Left ventricle myocardium inferior (tissue), 1 donor: Measurements from ENCODE around the gene TSPAN9. TPM values are rescaled to one million over a fixed set of nuclear protein-coding genes. Genes with fewer than 3 reads are reported as not detected.
A peak's percentile ranks its signal among the peaks of the same experiment; 100 is the strongest.

Source experiments
- DNase-seq: peaks from one replicate; pipeline ENCODE4 v3.0.0-alpha.2; 2020
- H3K27ac ChIP-seq: fragments of 200-600 bp; replicated peaks from 2 replicates; pipeline ENCODE4 v1.8.0; 2021
- H3K27me3 ChIP-seq: fragments of 200-600 bp; 2 replicates; pipeline ENCODE4 v1.8.0; 2021; ENCODE audit warnings: low read depth
- H3K36me3 ChIP-seq: fragments of 200-600 bp; 2 replicates; pipeline ENCODE4 v1.8.0; 2021
- H3K4me1 ChIP-seq: fragments of 200-600 bp; 2 replicates; pipeline ENCODE4 v1.8.0; 2021
- H3K4me3 ChIP-seq: fragments of 200-600 bp; 2 replicates; pipeline ENCODE4 v1.8.0; 2021; ENCODE audit warnings: mild to moderate bottlenecking, moderate library complexity
- H3K9me3 ChIP-seq: fragments of 200-600 bp; replicated peaks from 2 replicates; pipeline ENCODE4 v1.8.0; 2021
- intact Hi-C: fragments of 100-400 bp; cut with micrococcal nuclease; formaldehyde crosslinking; loops from one replicate; pipeline ENCODE4 v1.11.0; 2022
- total RNA-seq: library from RNA; stranded (reverse); fragmentation: NEBNext Ultra II Directional; extraction: Animal tissue kit (Norgen Biotek cat#: 25700); gene quantifications from one replicate; pipeline ENCODE4 v1.2.1, GENCODE V29; 2021
- TF ChIP-seq, protein P1 (sequence below): fragments of 200-600 bp; IDR thresholded peaks from 2 replicates; pipeline ENCODE4 v1.8.0; 2021; ENCODE audit warnings: antibody characterized with exemption, mild to moderate bottlenecking, borderline replicate concordance
- donor health status: DM: no; HTN: yes; CAD: no; lungs with severe emphysema.

Gene TSPAN9
- total RNA-seq, 1 donor from 2014 or later, result 305 TPM

DNA sequence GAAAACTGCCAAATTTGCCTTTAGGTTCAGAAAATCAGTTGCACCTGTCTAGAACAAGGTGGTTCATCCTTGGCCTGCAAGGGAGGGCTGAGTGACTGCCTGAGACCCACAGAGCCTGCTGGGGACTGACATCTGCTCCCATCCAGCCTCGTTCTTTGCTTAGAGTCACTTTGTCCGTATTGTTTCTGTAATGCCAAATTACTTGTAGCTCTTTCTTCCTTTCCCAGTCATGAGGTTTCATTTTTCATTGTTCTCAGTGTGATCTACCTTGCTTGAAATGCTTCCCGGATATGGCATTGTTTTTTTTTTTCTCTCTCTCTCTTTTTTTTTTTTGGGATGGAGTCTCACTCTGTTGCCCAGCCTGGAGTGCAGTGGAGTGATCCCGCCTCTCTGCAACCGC lies 21.3 kb downstream of the TSPAN9 start:
- TF ChIP-seq, protein P1, sequence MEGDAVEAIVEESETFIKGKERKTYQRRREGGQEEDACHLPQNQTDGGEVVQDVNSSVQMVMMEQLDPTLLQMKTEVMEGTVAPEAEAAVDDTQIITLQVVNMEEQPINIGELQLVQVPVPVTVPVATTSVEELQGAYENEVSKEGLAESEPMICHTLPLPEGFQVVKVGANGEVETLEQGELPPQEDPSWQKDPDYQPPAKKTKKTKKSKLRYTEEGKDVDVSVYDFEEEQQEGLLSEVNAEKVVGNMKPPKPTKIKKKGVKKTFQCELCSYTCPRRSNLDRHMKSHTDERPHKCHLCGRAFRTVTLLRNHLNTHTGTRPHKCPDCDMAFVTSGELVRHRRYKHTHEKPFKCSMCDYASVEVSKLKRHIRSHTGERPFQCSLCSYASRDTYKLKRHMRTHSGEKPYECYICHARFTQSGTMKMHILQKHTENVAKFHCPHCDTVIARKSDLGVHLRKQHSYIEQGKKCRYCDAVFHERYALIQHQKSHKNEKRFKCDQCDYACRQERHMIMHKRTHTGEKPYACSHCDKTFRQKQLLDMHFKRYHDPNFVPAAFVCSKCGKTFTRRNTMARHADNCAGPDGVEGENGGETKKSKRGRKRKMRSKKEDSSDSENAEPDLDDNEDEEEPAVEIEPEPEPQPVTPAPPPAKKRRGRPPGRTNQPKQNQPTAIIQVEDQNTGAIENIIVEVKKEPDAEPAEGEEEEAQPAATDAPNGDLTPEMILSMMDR, result no peak
- Histone ChIP-seq H3K27me3 (no peaks in the 10 kb centered on the region), H3K9me3 (peaks cover 9% of the 10 kb centered on the region), H3K36me3 (no peaks in the 10 kb centered on the region), H3K27ac (peak overlapping the region; percentile 87), H3K4me1 (peaks cover 78% of the 10 kb centered on the region), H3K4me3 (peak overlapping the region; percentile 42)
- intact Hi-C loops, result no loop called here
- DNase-seq, result no peak

DNA sequence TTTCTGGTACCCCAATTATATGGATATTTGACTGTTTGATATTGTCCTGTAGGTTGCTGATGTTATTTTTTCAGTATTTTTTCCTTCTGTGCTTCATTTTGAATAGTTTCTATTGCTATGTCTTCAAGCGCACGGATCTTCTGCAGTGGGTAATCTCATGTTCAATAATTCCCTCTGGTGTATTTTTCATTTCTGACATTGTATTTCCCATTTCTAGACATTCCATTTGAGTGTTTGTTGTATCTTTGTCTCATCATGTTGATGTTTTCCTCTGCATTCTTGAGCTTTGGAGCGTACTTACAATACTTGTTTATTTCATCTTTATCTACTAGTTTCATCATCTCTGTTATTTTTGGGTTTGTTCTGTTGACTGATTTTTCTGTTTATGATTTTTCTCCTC lies 22.0 kb downstream of the TSPAN9 start:
- Histone ChIP-seq H3K27me3 (no peaks in the 10 kb centered on the region), H3K36me3 (no peaks in the 10 kb centered on the region), H3K4me1 (peaks cover 78% of the 10 kb centered on the region), H3K27ac (peak overlapping the region; percentile 87), H3K4me3 (no peak overlapping the region), H3K9me3 (peaks cover 9% of the 10 kb centered on the region)
- TF ChIP-seq, protein P1, result no peak
- DNase-seq, result no peak
- intact Hi-C loops, result no loop called here

DNA sequence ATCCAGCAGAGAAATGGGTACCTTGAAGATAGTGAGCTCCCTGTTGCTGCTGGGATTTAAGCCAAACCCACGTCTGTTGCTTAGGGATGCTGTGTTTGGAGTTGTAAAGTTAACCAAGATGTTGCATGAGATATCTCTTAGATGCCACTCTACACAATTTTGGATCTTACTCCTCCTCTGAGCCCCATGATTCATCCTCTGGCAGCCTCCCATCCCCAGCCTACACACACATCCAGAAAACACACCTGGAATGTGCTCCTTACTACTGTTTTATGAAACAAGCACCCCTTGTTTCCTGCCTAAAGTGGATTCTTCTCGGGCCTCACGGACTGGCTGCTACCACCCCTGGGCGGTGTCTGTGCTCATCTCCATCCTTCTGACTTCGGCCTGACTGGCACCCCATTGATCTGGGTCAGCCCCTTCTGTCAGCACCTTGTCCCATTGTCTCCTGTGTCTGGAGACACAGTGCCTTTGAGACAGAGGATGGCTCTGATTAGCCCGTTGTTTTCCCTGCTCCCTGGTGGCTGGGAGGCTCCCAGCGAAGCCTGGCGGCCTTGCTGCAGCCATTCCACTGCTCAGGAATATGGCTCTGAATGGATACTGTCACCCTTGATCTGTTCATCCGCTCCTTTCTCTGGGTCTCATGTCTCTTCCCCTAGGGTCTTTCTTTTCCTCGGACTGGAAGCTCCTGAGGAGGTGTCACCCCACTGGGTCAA lies 24.3 kb downstream of the TSPAN9 start:
- no peak for DNase-seq
- Histone ChIP-seq H3K27ac (peak overlapping the region; percentile 57), H3K9me3 (peaks cover 9% of the 10 kb centered on the region), H3K4me3 (no peak overlapping the region), H3K36me3 (no peaks in the 10 kb centered on the region), H3K27me3 (no peaks in the 10 kb centered on the region), H3K4me1 (peaks cover 94% of the 10 kb centered on the region)
- intact Hi-C loops, result no loop called here
- TF ChIP-seq, protein P1, result no peak

DNA sequence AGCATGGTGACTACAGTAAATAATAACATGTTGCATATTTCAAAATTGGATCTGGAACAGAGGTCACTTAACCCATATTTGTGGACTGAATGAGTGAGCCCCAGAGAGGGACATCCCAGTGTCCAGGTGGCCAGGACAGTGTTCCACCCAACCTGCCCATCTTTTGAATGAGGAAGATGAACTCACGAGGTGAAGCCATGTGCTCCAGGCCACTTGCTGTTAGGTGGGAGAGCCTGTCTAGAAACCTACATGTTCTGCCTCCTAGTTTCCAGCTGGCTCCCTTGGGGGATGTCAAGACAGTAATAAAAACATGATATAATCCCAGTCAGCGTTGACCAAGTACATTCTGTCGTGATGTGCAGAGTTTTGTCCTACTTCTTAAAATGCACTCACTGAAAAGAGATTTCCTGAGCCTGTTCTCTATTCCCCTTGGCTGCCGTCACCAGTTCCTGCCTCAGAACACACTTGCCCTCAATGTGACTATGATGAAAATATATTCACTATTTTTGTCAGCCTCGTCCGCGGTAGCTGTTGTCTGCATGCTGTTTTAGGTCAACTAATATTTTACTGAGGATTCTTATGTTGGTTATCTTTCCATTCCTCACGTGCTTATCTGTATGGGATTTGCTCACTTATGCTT lies 25.7 kb downstream of the TSPAN9 start:
- Histone ChIP-seq H3K9me3 (peaks cover 9% of the 10 kb centered on the region), H3K27ac (peak overlapping the region; percentile 66), H3K27me3 (no peaks in the 10 kb centered on the region), H3K4me1 (peaks cover 94% of the 10 kb centered on the region), H3K36me3 (no peaks in the 10 kb centered on the region), H3K4me3 (no peak overlapping the region)
- intact Hi-C loops, result no loop called here
- TF ChIP-seq, protein P1, result no peak
- no peak for DNase-seq

DNA sequence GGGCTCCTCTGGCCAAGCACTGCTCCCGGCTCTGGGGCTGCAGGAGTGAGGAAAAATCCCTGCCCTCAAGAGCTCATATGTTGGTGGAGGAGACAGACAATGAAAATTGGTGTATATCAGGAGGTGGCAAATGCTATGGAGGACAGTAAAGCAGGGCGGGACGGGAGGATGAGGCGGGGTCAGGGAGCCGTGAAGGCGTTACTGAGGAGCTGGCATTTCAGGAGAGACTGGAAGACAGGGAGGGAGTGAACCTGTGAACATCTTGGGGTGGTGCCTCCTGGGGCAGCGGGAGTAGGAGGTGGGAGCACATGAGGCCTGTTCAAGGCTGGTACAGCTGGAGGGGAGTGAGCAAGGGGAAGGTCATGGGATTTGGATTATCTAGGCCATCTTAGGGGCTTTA lies 26.6 kb downstream of the TSPAN9 start:
- no peaks in the 10 kb centered on the region for H3K36me3 ChIP-seq
- no peak for DNase-seq
- no peak overlapping the region for H3K4me3 ChIP-seq
- intact Hi-C loops, result no loop called here
- TF ChIP-seq, protein P1, result no peak
- H3K27ac ChIP-seq, result peak overlapping the region; percentile 66
- H3K4me1 ChIP-seq, result peaks cover 90% of the 10 kb centered on the region
- H3K27me3 ChIP-seq, result no peaks in the 10 kb centered on the region
- peaks cover 9% of the 10 kb centered on the region for H3K9me3 ChIP-seq
